OCI-LY7 (cell line): ENCODE data around the gene DDTL. TPM values are rescaled to one million over a fixed set of nuclear protein-coding genes. Genes with fewer than 3 reads are reported as not detected.

Source experiments
- BruUV-seq: library from RNA; stranded (reverse); fragments of 400-500 nt; replicated peaks from 2 replicates; lab custom pipeline; 2021; lab: Mats Ljungman, UMichigan
- CTCF ChIA-PET: fragments of 300-600 bp; sonication (Branson Sonifier 250); formaldehyde crosslinking; loops from one replicate; lab custom pipeline; 2022; ENCODE audit warnings: antibody characterized with exemption; ENCODE audit not compliant: unreplicated experiment; lab: Charles Lee
- POLR2A ChIA-PET: fragments of 300-600 bp; sonication (Branson Sonifier 250); formaldehyde crosslinking; loops from one replicate; lab custom pipeline; 2022; ENCODE audit warnings: antibody characterized with exemption; lab: Charles Lee
- DNase-seq: peaks from one replicate; pipeline ENCODE4 v3.0.0-alpha.2; 2015; ENCODE audit warnings: low spot score
- H2AFZ ChIP-seq: fragments of 200-600 bp; sonication (generic), shearing (Covaris generic); 2 replicates; pipeline ENCODE4 v1.6.1; 2014; ENCODE audit warnings: mild to moderate bottlenecking, antibody characterized with exemption, low read length, moderate library complexity
- H3K27ac ChIP-seq: fragments of 200-600 bp; sonication (generic); 2 replicates; pipeline ENCODE4 v1.5.1; 2014; ENCODE audit warnings: mixed run types, low read depth, mild to moderate bottlenecking, moderate library complexity, low read length, inconsistent platforms; ENCODE audit not compliant: poor library complexity, severe bottlenecking
- H3K36me3 ChIP-seq: fragments of 200-600 bp; sonication (generic); 2 replicates; pipeline ENCODE4 v1.6.1; 2014; ENCODE audit warnings: mild to moderate bottlenecking, antibody characterized with exemption, low read length, moderate library complexity, mixed read lengths; ENCODE audit not compliant: insufficient read depth
- H3K4me1 ChIP-seq: fragments of 200-600 bp; sonication (generic); 2 replicates; pipeline ENCODE4 v1.5.1; 2014; ENCODE audit warnings: mild to moderate bottlenecking, low read length; ENCODE audit not compliant: insufficient read depth, poor library complexity, severe bottlenecking
- H3K4me2 ChIP-seq: fragments of 200-600 bp; sonication (generic); 2 replicates; pipeline ENCODE4 v1.6.1; 2014; ENCODE audit warnings: mild to moderate bottlenecking, low read length
- H3K4me3 ChIP-seq: fragments of 200-600 bp; sonication (generic); 2 replicates; pipeline ENCODE4 v1.5.1; 2014; ENCODE audit warnings: mild to moderate bottlenecking, low read depth, low read length; ENCODE audit not compliant: poor library complexity, severe bottlenecking
- H3K79me2 ChIP-seq: fragments of 200-600 bp; sonication (generic); 2 replicates; pipeline ENCODE4 v1.6.1; 2016; ENCODE audit warnings: low read depth, mild to moderate bottlenecking, low read length, moderate library complexity, mixed read lengths; ENCODE audit not compliant: insufficient read depth
- H3K9me2 ChIP-seq: fragments of 200-600 bp; sonication (generic); 2 replicates; pipeline ENCODE4 v1.6.1; 2016; ENCODE audit warnings: mild to moderate bottlenecking, low read length, mixed read lengths; ENCODE audit not compliant: insufficient read depth
- H3K9me3 ChIP-seq: fragments of 200-600 bp; sonication (generic); 2 replicates; pipeline ENCODE4 v1.6.1; 2014; ENCODE audit warnings: mild to moderate bottlenecking, mixed run types, low read length, mixed read lengths
- H4K20me1 ChIP-seq: fragments of 200-600 bp; sonication (generic); 2 replicates; pipeline ENCODE4 v1.6.1; 2014; ENCODE audit warnings: mild to moderate bottlenecking, antibody characterized with exemption, low read length, moderate library complexity, mixed read lengths; ENCODE audit not compliant: insufficient read depth
- CTCF ChIP-seq: fragments of 200-600 bp; sonication (generic); conservative IDR thresholded peaks from 2 replicates; pipeline ENCODE4 v1.5.1; 2014; ENCODE audit warnings: mild to moderate bottlenecking, antibody characterized with exemption, low read length, moderate library complexity, mixed read lengths
- EZH2phosphoT487 ChIP-seq: fragments of 200-600 bp; sonication (generic); IDR thresholded peaks from 2 replicates; pipeline ENCODE4 v1.6.1; 2018; ENCODE audit warnings: low read depth, borderline replicate concordance, mild to moderate bottlenecking, mixed run types, antibody characterized with exemption, low read length, moderate library complexity, mixed read lengths
- intact Hi-C: fragments of 100-400 bp; cut with micrococcal nuclease; formaldehyde crosslinking; loops from one replicate; pipeline ENCODE4 v1.10.0; 2022; ENCODE audit not compliant: unreplicated experiment
- total RNA-seq, 2 experiments: library from RNA; depleted of rRNA in 1 of 2; stranded (reverse); fragments of >200 nt in 1 of 2; shearing (Covaris generic) in 1 of 2; gene quantifications; 2 replicates each; pipeline ENCODE4 v1.2.3, GENCODE V29; 2014 to 2022

DDTL gene
- total RNA-seq, 2 experiments from 2014 or later: 4.1 to 4.6 TPM

- H3K4me3 ChIP-seq: no peak overlapping the region
These were observed 41.6 kb upstream of the DDTL start for GRCh38 chr22:23925020-23925606.

GRCh38 chr22:23926561-23926960 lies 40.1 kb upstream of the DDTL start:
- intact Hi-C loops: no loop called here
- POLR2A ChIA-PET: no interaction called here
- DNase-seq: no peak

More at GRCh38 chr22:23925020-23925606, 41.6 kb upstream of the DDTL start:
- no peak overlapping the region for H3K4me2 ChIP-seq
- BruUV-seq: no TSS peak
- H3K9me2 ChIP-seq: no peaks in the 10 kb centered on the region
- ChIA-PET CTCF (no interaction called here), POLR2A (no interaction called here)
- TF ChIP-seq CTCF (no peak), EZH2phosphoT487 (no peak)
- intact Hi-C loops: no loop called here
- DNase-seq: no peak
- no peak overlapping the region for H2AFZ ChIP-seq
- peaks cover 20% of the 10 kb centered on the region for H3K9me3 ChIP-seq
- H4K20me1 ChIP-seq: no peaks in the 10 kb centered on the region
- H3K36me3 ChIP-seq: peaks cover 70% of the 10 kb centered on the region
- H3K79me2 ChIP-seq: no peaks in the 10 kb centered on the region
- no peak overlapping the region for H3K27ac ChIP-seq
- H3K4me1 ChIP-seq: peaks cover 21% of the 10 kb centered on the region

More at GRCh38 chr22:23926561-23926960, 40.1 kb upstream of the DDTL start:
- no peak overlapping the region for H3K4me2 ChIP-seq
- no peaks in the 10 kb centered on the region for H3K79me2 ChIP-seq
- no peak overlapping the region for H3K4me3 ChIP-seq
- peaks cover 21% of the 10 kb centered on the region for H3K4me1 ChIP-seq
- no TSS peak for BruUV-seq
- no peak overlapping the region for H3K27ac ChIP-seq
- H3K36me3 ChIP-seq: peaks cover 79% of the 10 kb centered on the region
- CTCF ChIA-PET: interaction anchor here (0.6 kb wide), 1 partner anchor 14 kb away, joined by 8 read pairs; no protein-coding TSS in a partner anchor
- no peaks in the 10 kb centered on the region for H3K9me2 ChIP-seq
- H4K20me1 ChIP-seq: no peaks in the 10 kb centered on the region
- TF ChIP-seq EZH2phosphoT487 (no peak), CTCF (no peak)
- peaks cover 20% of the 10 kb centered on the region for H3K9me3 ChIP-seq
- no peak overlapping the region for H2AFZ ChIP-seq
